DMS153 treated with DMSO at 0.1 percent for 48 hours (cell line): ENCODE results near the gene MPI.
A peak's percentile ranks its signal among the peaks of the same experiment; 100 is the strongest.
"Not testable (repeated sequence)": the region's sequence is repeated elsewhere in the genome, so short reads cannot be mapped to it uniquely, and the experiment has no call there.

Experiments used
- DNase-seq: peaks from one replicate; lab custom pipeline; 2025; ENCODE audit not compliant: unreplicated experiment; lab: John Stamatoyannopoulos, UW

MPI gene

DNA sequence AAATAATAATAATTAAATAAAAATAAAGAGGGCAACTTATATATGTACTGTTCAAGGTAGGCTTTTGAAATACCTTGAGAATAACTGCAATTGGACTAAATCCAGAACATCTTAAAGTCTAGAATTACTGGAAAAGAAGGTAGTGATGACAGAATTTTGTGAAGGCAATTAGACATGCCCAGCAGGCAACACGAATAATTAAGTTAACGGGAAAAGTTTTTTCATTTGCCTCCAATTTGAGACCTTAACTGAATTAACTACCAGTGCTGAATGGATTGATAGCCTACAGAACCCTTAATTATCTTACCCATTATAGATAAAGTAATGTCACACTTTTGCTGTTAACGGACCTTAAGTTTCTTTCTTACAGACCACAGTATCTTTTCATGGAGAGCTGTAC is 34.7 kb downstream of the MPI start:
- no peak for DNase-seq

- DNase-seq: no peak
Observed at GRCh38 chr15:74928771-74929198, 38.9 kb downstream of the MPI start.

DNA sequence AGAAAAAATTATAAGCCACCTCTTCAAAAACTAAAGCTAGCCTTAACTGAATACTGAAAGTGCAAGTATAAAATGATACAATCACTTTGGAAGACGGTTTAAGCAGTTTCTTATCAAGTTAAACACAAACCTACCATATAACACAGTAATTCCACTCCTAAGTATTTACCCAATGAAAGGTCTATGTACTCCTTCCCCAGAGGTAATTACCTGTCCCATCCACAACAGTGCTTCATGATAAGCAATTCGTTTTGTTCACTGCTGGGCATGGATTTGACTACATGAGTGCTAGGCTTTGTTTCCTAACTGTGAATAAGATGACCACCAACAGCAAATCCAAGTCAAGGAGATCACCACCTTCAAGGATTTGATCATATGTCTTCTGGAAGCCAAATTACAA is 43.7 kb downstream of the MPI start:
- DNase-seq: no peak

DNA sequence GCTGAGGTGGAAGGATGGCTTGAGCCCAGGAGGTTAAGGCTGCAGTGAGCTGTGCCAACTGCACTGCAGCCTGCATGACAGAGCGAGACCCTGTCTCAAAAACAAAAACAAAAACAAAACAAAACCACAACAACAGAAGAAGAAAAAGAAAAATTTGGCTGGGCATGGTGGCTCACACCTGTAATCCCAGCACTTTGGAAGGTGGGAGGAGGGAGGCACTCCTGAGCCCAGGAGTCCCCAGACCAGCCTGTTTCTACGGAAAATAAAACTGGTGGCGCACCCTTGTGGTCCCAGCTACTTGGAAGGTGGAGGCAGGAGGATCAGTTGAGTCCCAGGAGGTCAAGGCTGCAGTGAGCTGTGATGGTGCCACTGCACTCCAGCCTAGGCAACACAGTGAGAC is 45.4 kb downstream of the MPI start:
- DNase-seq: not testable (repeated sequence)

DNA sequence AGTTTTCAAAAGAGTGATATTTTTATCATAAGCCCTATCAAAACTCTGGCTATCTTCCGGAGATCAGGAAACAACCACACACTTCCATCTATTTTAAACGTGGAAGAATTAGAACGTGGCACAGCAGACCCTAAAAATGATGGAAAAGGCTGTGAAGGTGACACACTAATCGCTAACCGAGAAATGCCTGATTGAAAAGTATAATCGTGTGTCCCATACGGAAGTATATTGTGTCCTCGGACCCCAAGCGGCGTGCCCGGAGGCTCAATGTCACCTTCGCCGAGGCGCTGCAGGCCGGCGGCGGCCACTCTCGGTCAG is 47.4 kb downstream of the MPI start:
- no peak for DNase-seq

GRCh38 chr15:74937590-74938371 is 47.9 kb downstream of the MPI start, which contains the start of gene COX5A:
COX5A (minus strand) TSS chr15:74938073; CDS start chr15:74938014, 59 bp downstream.
- DNase-seq: peak; percentile 68

GRCh38 chr15:74950078-74950908 is 60.5 kb downstream of the MPI start:
- peak; percentile 8 for DNase-seq

GRCh38 chr15:74951006-74951405 is 61.2 kb downstream of the MPI start:
- no peak for DNase-seq
